Colonic mucosa (tissue), 4 donors: ENCODE measurements around the gene UBASH3B. TPM values are rescaled to one million over a fixed set of nuclear protein-coding genes. Genes with fewer than 3 reads are reported as not detected.
A peak's percentile ranks its signal among the peaks of the same experiment; 100 is the strongest.
"Not testable (repeated sequence)": the region's sequence is repeated elsewhere in the genome, so short reads cannot be mapped to it uniquely, and the experiment has no call there.

Source experiments
- DNase-seq: peaks from one replicate; pipeline ENCODE4 v3.0.0-alpha.2; 2020
- H3K27ac ChIP-seq: fragments of 200-600 bp; one replicate; pipeline ENCODE4 v1.8.0; 2021
- H3K27me3 ChIP-seq: fragments of 200-600 bp; one replicate; pipeline ENCODE4 v1.8.0; 2021
- H3K36me3 ChIP-seq: fragments of 200-600 bp; one replicate; pipeline ENCODE4 v1.8.0; 2021
- H3K4me1 ChIP-seq: fragments of 200-600 bp; one replicate; pipeline ENCODE4 v1.8.0; 2021; ENCODE audit warnings: mild to moderate bottlenecking
- H3K4me3 ChIP-seq: fragments of 200-600 bp; one replicate; pipeline ENCODE4 v1.8.0; 2021
- H3K9ac ChIP-seq, 2 donors: one replicate each; pipeline ENCODE4 v1.7.0; 2013; ENCODE audit warnings: control low read depth in 2 of 2, low read depth in 2 of 2, low read length in 2 of 2
- H3K9me3 ChIP-seq: fragments of 200-600 bp; one replicate; pipeline ENCODE4 v1.8.0; 2021
- CTCF ChIP-seq: fragments of 200-600 bp; IDR thresholded peaks from one replicate; pipeline ENCODE4 v1.8.0; 2022; ENCODE audit warnings: antibody characterized with exemption, mild to moderate bottlenecking
- intact Hi-C: fragments of 100-400 bp; cut with DNase I; formaldehyde crosslinking; loops from one replicate; pipeline ENCODE4 v1.14.1; 2022
- total RNA-seq, 2 donors: library from RNA; stranded (reverse); fragmentation: NEBNext Ultra II Directional in 1 of 2; extraction: Animal tissue kit (Norgen Biotek cat#: 25700) in 1 of 2; gene quantifications; one replicate each; pipeline ENCODE4 v1.2.1, GENCODE V29; 2021
- donor health status: healthy.
- donor health status: DM: no; HTN: no; CAD: no.
- donor health status: DM: no; HTN: no; CAD: no.

Gene UBASH3B
- 1 to 10 TPM; 3.7 to 5.8 TPM for total RNA-seq

GRCh38 chr11:122655527-122656072 lies at the start of gene UBASH3B:
Gene UBASH3B, plus strand, starts transcription at chr11:122655722. Its CDS starts 328 bp downstream, at chr11:122656050.
- peak within 1 kb of the TSS; percentile 74 to 83 for H3K9ac ChIP-seq
- H3K27me3 ChIP-seq = no peaks in the 10 kb centered on the region
- peak within 1 kb of the TSS; percentile 67 for H3K27ac ChIP-seq
- TF ChIP-seq CTCF = no peak
- H3K9me3 ChIP-seq = no peaks in the 10 kb centered on the region
- H3K4me1 ChIP-seq = no peaks in the 10 kb centered on the region
- H3K36me3 ChIP-seq = no peaks in the 10 kb centered on the region
- intact Hi-C loops = no loop called here
- DNase-seq = peak; percentile 86
- H3K4me3 ChIP-seq = peak within 1 kb of the TSS; percentile 56

- intact Hi-C loops, H3K27ac ChIP-seq, H3K9ac ChIP-seq, DNase-seq, H3K4me1 ChIP-seq, H3K27me3 ChIP-seq, H3K36me3 ChIP-seq, H3K4me3 ChIP-seq, H3K9me3 ChIP-seq: not testable (repeated sequence)
These were observed 48.4 kb upstream of the UBASH3B start for GRCh38 chr11:122607162-122607561.

- H3K9me3 ChIP-seq = no peaks in the 10 kb centered on the region
- H3K4me1 ChIP-seq = no peaks in the 10 kb centered on the region
- no peak for TF ChIP-seq CTCF
- no peak overlapping the region for H3K4me3 ChIP-seq
- H3K27me3 ChIP-seq = no peaks in the 10 kb centered on the region
- H3K27ac ChIP-seq = no peak overlapping the region
- no peaks in the 10 kb centered on the region for H3K36me3 ChIP-seq
- DNase-seq = no peak
- H3K9ac ChIP-seq = no peak overlapping the region
- intact Hi-C loops = no loop called here
These were observed 43.2 kb upstream of the UBASH3B start for GRCh38 chr11:122612123-122612824.

- TF ChIP-seq CTCF = no peak
- no peak for DNase-seq
- Histone ChIP-seq H3K9ac (no peak overlapping the region), H3K27ac (no peak overlapping the region), H3K36me3 (no peaks in the 10 kb centered on the region), H3K4me3 (no peak overlapping the region), H3K9me3 (no peaks in the 10 kb centered on the region), H3K4me1 (no peaks in the 10 kb centered on the region), H3K27me3 (no peaks in the 10 kb centered on the region)
- intact Hi-C loops = no loop called here
These were observed 38.8 kb upstream of the UBASH3B start for GRCh38 chr11:122616718-122617117.

- H3K27ac ChIP-seq = no peak overlapping the region
- no peaks in the 10 kb centered on the region for H3K27me3 ChIP-seq
- H3K9me3 ChIP-seq = no peaks in the 10 kb centered on the region
- no peak overlapping the region for H3K9ac ChIP-seq
- no peaks in the 10 kb centered on the region for H3K36me3 ChIP-seq
- DNase-seq = no peak
- H3K4me1 ChIP-seq = no peaks in the 10 kb centered on the region
- H3K4me3 ChIP-seq = no peak overlapping the region
- intact Hi-C loops = no loop called here
- TF ChIP-seq CTCF = no peak
These were observed 38.2 kb upstream of the UBASH3B start for GRCh38 chr11:122617297-122617696.

GRCh38 chr11:122617926-122618325 lies 37.6 kb upstream of the UBASH3B start:
- no peak for DNase-seq
- Histone ChIP-seq H3K9me3 (no peaks in the 10 kb centered on the region), H3K27ac (no peak overlapping the region), H3K9ac (no peak overlapping the region), H3K4me1 (no peaks in the 10 kb centered on the region), H3K4me3 (no peak overlapping the region), H3K36me3 (no peaks in the 10 kb centered on the region), H3K27me3 (no peaks in the 10 kb centered on the region)
- intact Hi-C loops = no loop called here
- TF ChIP-seq CTCF = no peak
